GM13976 (cell line): ENCODE results near the gene UNG.

Source experiments
- DNase-seq: peaks from one replicate; pipeline ENCODE4 v3.0.0; 2012; ENCODE audit warnings: low spot score
- CTCF ChIP-seq: IDR thresholded peaks from 2 replicates; pipeline ENCODE4 v1.5.1; 2012; ENCODE audit warnings: borderline replicate concordance, mild to moderate bottlenecking; ENCODE audit not compliant: insufficient read depth; ENCODE audit errors: extremely low read depth, missing control alignments, control extremely low read depth
- in situ Hi-C: fragments of 300-500 bp; cut with MboI; formaldehyde crosslinking; loops from one replicate; pipeline ENCODE4 v1.12.0; 2022; ENCODE audit warnings: low sequenced_read_pairs, mixed read lengths, inconsistent platforms; ENCODE audit not compliant: unreplicated experiment

The UNG gene

GRCh38 chr12:109116611-109116949, 19.2 kb downstream of the UNG start:
- in situ Hi-C loops = no loop called here
- DNase-seq = no peak
- TF ChIP-seq CTCF = no peak

GRCh38 chr12:109120095-109120494, 22.7 kb downstream of the UNG start:
- no peak for DNase-seq
- no peak for TF ChIP-seq CTCF
- in situ Hi-C loops = no loop called here

GRCh38 chr12:109120557-109120956, 23.2 kb downstream of the UNG start:
- no peak for TF ChIP-seq CTCF
- no peak for DNase-seq
- in situ Hi-C loops = no loop called here

- DNase-seq = no peak
- in situ Hi-C loops = no loop called here
Observed at GRCh38 chr12:109121346-109121880, 24.0 kb downstream of the UNG start.

GRCh38 chr12:109124878-109125648, 27.7 kb downstream of the UNG start:
- no peak for TF ChIP-seq CTCF
- in situ Hi-C loops = no loop called here
- no peak for DNase-seq

More at GRCh38 chr12:109121346-109121880, 24.0 kb downstream of the UNG start:
- TF ChIP-seq CTCF = no peak

- TF ChIP-seq CTCF = no peak
- in situ Hi-C loops = no loop called here
- DNase-seq = no peak
Observed at GRCh38 chr12:109125791-109126190, 28.4 kb downstream of the UNG start.
